Mesothelial cell of epicardium (in vitro differentiated cells): ENCODE data around the gene LYRM4. TPM values are rescaled to one million over a fixed set of nuclear protein-coding genes. Genes with fewer than 3 reads are reported as not detected.

Experiments
- DNase-seq, 2 experiments: peaks; one replicate each; pipeline ENCODE4 v3.0.0; 2021; ENCODE audit warnings: low spot score in 2 of 2; ENCODE audit not compliant: unreplicated experiment in 2 of 2
- H3K27ac Mint-ChIP-seq: 2 replicates; pipeline ENCODE4 v1.8.0; 2021; ENCODE audit warnings: mixed read lengths
- H3K27me3 Mint-ChIP-seq: 2 replicates; pipeline ENCODE4 v1.8.0; 2021; ENCODE audit warnings: low read depth, mixed read lengths
- H3K36me3 Mint-ChIP-seq: 2 replicates; pipeline ENCODE4 v1.8.0; 2021; ENCODE audit warnings: mixed read lengths
- H3K4me1 Mint-ChIP-seq: 2 replicates; pipeline ENCODE4 v1.8.0; 2021; ENCODE audit warnings: mixed read lengths
- H3K4me3 Mint-ChIP-seq: 2 replicates; pipeline ENCODE4 v1.8.0; 2021; ENCODE audit warnings: mild to moderate bottlenecking, moderate library complexity, mixed read lengths
- H3K9me3 Mint-ChIP-seq: 2 replicates; pipeline ENCODE4 v1.8.0; 2021; ENCODE audit warnings: mixed read lengths
- total RNA-seq: library from RNA; stranded (reverse); gene quantifications from 3 replicates; pipeline ENCODE4 v1.2.1, GENCODE V29; 2021
- TF ChIP-seq, protein P1 (sequence below): fragments of 200-600 bp; sonication (generic); IDR thresholded peaks from one replicate; pipeline ENCODE4 v1.5.0; 2021; ENCODE audit warnings: antibody characterized with exemption; ENCODE audit not compliant: unreplicated experiment

Gene LYRM4
- total RNA-seq, 1 donor from 2014 or later = 35.5 TPM

DNA sequence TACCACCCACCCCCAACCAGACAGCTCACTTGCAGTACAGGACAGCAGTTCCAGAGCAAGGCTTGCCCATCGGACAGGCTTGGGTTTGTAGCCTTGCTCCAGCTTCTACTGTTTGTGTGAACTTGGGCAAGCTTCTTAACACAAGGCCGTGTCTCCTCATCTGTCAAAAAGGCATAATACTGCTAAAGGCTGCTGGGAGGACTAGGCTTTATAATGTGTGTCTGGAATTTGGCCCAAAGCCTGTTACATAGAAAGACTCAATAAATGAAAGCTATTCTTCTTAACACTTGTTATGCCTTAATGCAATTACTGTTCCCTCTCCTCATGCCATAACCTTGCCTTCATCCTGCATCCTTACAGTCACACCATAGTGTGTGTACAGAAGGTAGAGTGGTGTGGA lies 43.4 kb downstream of the LYRM4 start:
- Mint-ChIP-seq H3K27me3 (no peaks in the 10 kb centered on the region), H3K4me3 (no peak overlapping the region), H3K9me3 (no peaks in the 10 kb centered on the region), H3K27ac (no peak overlapping the region), H3K4me1 (peaks cover 50% of the 10 kb centered on the region), H3K36me3 (peaks cover 4% of the 10 kb centered on the region)
- DNase-seq = no peak
- TF ChIP-seq, protein P1, sequence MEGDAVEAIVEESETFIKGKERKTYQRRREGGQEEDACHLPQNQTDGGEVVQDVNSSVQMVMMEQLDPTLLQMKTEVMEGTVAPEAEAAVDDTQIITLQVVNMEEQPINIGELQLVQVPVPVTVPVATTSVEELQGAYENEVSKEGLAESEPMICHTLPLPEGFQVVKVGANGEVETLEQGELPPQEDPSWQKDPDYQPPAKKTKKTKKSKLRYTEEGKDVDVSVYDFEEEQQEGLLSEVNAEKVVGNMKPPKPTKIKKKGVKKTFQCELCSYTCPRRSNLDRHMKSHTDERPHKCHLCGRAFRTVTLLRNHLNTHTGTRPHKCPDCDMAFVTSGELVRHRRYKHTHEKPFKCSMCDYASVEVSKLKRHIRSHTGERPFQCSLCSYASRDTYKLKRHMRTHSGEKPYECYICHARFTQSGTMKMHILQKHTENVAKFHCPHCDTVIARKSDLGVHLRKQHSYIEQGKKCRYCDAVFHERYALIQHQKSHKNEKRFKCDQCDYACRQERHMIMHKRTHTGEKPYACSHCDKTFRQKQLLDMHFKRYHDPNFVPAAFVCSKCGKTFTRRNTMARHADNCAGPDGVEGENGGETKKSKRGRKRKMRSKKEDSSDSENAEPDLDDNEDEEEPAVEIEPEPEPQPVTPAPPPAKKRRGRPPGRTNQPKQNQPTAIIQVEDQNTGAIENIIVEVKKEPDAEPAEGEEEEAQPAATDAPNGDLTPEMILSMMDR = no peak

DNA sequence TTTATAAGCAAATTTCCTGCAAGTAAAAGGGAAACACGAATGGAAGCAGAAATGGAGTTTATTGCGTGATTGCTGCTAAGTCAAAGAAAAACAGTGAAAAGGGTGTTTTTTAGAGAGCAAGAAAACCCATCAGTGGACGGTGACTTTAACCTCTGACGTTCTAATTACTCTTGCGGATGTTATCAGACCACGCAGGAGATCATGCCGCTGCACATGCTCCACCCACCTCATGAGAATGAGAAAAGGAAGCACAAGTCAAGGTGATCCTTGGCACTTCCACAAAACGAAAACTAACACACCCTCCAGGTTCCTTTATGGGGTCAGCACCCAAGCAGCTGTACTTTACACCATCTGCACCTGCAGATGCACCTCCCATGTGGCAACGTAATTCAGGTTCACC lies 45.0 kb downstream of the LYRM4 start:
- no peaks in the 10 kb centered on the region for H3K9me3 Mint-ChIP-seq
- no peak for DNase-seq
- H3K27ac Mint-ChIP-seq = no peak overlapping the region
- no peak overlapping the region for H3K4me3 Mint-ChIP-seq
- H3K36me3 Mint-ChIP-seq = no peaks in the 10 kb centered on the region
- H3K27me3 Mint-ChIP-seq = no peaks in the 10 kb centered on the region
- H3K4me1 Mint-ChIP-seq = peaks cover 59% of the 10 kb centered on the region
- TF ChIP-seq, protein P1 = no peak

DNA sequence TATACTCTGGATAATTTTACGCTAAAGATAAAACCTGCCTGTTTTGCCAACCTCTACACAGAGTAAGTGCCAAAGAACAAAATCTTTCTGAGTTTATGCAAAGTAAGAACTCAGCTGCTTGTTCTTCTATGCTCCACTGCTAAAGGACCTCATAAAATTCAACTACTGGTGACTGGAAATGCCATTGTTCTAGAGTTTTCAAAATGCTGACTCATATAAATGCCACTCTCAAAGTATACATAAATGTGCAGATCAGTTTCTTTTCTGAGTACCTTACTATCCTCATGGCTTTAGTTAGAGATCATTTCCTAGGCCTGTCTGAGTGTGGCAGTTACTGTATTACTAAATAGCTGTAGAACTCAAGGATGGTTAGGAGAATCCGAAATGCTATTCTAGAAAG lies 45.6 kb downstream of the LYRM4 start:
- DNase-seq = no peak
- H3K27ac Mint-ChIP-seq = no peak overlapping the region
- H3K36me3 Mint-ChIP-seq = no peaks in the 10 kb centered on the region
- no peaks in the 10 kb centered on the region for H3K9me3 Mint-ChIP-seq
- H3K27me3 Mint-ChIP-seq = no peaks in the 10 kb centered on the region
- TF ChIP-seq, protein P1 = no peak
- H3K4me3 Mint-ChIP-seq = no peak overlapping the region
- H3K4me1 Mint-ChIP-seq = peaks cover 62% of the 10 kb centered on the region

DNA sequence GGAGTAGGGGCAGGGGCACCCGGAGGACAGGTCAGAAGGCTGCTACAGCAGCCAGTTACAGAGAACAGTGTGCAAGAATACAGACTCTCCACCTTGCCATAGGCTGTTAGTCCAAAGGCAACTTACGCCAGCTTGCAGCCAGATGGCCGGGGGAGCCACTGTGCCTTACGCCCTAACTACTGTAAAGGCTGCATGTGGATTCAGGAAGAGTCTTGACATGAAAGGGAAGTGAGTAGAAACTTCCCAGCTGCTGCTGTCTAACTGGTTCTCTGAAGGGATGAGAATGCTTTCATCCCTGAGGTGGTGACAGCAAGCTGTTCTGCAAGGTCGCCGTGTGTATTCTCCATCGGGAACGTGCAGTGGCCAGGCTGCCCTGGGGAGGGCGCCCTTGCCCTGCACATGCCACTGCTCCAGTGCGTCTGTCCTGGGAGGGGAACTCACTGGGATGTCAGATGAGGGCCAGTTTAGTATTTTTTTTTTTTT lies 46.1 kb downstream of the LYRM4 start:
- Mint-ChIP-seq H3K4me1 (peaks cover 58% of the 10 kb centered on the region), H3K4me3 (no peak overlapping the region), H3K9me3 (no peaks in the 10 kb centered on the region), H3K27me3 (no peaks in the 10 kb centered on the region), H3K36me3 (no peaks in the 10 kb centered on the region), H3K27ac (peak overlapping the region; percentile 41)
- DNase-seq = peak; percentile 35 to 58
- TF ChIP-seq, protein P1 = peak; percentile 47

DNA sequence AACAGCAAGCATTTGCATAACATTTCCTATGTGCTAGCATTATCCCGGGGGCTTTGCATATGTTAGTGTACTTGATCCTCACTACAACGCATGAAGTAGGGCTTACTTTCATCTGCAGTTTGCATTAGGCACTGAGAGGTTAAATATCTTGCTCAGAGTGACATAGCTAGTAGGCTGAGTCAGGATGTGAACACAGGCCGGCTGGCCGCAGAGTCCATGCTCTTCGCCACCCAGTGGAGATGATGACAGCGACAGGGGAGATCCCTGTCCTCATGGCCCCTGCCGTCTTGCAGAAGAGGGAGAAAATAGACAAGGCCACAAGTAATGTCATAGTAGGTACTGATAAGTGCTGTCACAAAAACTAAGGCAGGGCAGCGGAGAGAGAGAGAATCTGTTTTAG lies 46.9 kb downstream of the LYRM4 start:
- Mint-ChIP-seq H3K27ac (peak overlapping the region; percentile 68), H3K9me3 (no peaks in the 10 kb centered on the region), H3K4me3 (no peak overlapping the region), H3K4me1 (peaks cover 54% of the 10 kb centered on the region), H3K27me3 (no peaks in the 10 kb centered on the region), H3K36me3 (no peaks in the 10 kb centered on the region)
- TF ChIP-seq, protein P1 = no peak
- DNase-seq = no peak

DNA sequence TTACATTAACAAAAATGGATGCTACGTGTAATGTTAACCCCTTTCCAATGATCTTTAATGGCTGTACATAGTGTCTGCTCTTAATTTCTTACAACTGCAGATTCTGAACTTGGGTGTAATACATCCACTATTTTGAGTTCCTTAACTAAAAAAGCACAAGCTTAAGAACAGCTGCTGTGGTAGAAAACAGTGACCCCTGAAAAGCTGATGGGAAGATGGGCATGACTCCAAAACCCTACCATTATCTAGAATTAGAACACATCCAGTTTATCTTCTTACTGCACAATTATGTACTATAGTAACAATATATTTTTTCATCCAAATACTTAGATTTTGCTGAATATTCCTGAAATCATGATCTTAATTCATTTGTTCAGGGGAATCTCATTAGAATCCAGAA lies 49.3 kb downstream of the LYRM4 start:
- Mint-ChIP-seq H3K9me3 (no peaks in the 10 kb centered on the region), H3K27ac (no peak overlapping the region), H3K4me3 (no peak overlapping the region), H3K4me1 (peaks cover 62% of the 10 kb centered on the region), H3K36me3 (no peaks in the 10 kb centered on the region), H3K27me3 (no peaks in the 10 kb centered on the region)
- TF ChIP-seq, protein P1 = no peak
- no peak for DNase-seq
